AG09309 (cell line): Measurements from ENCODE around the gene OR2T10.

Experiments
- DNase-seq: peaks from one replicate; pipeline ENCODE4 v3.0.0-alpha.2; 2010; ENCODE audit warnings: low read depth
- H3K4me3 ChIP-seq: 2 replicates; pipeline ENCODE4 v1.5.1; 2011; ENCODE audit warnings: mild to moderate bottlenecking, low read depth, low read length, moderate library complexity; ENCODE audit not compliant: control insufficient read depth
- CTCF ChIP-seq: IDR thresholded peaks from 2 replicates; pipeline ENCODE4 v1.5.1; 2011; ENCODE audit warnings: mild to moderate bottlenecking, low read depth, low read length, inconsistent platforms; ENCODE audit not compliant: insufficient read depth, control insufficient read depth; ENCODE audit errors: missing control alignments

The OR2T10 gene

GRCh38 chr1:248618119-248618518, 20.6 kb upstream of the OR2T10 start:
- TF ChIP-seq CTCF = no peak
- DNase-seq = no peak
- no peak overlapping the region for H3K4me3 ChIP-seq

GRCh38 chr1:248613742-248614141, 16.2 kb upstream of the OR2T10 start:
- H3K4me3 ChIP-seq = no peak overlapping the region
- no peak for TF ChIP-seq CTCF
- no peak for DNase-seq

DNA sequence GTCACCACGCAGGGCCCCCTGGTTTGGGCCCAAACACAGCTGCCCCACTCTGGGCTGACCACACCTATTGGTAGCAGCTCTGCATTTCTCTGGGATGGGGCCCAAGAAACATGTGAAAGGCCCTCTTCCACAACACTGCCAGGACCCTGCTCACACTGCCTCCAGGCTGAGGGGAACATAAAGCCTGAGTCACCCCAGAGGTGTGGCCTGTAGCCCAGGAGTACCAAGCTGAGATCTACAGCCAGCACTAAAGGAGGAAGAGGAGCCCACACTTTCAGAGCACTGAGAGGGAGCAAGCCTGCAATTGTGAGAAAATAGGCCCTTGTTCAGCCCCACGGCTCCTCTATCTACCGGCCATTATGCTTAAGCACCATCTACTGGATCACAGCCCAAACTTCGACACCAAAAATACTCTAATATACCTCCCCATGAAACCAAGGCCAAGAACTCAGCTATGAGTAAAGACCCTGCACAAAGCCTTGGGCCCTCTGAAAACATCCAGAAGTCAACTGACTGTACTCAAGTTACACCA, 14.4 kb upstream of the OR2T10 start:
- no peak overlapping the region for H3K4me3 ChIP-seq
- no peak for TF ChIP-seq CTCF
- DNase-seq = no peak

DNA sequence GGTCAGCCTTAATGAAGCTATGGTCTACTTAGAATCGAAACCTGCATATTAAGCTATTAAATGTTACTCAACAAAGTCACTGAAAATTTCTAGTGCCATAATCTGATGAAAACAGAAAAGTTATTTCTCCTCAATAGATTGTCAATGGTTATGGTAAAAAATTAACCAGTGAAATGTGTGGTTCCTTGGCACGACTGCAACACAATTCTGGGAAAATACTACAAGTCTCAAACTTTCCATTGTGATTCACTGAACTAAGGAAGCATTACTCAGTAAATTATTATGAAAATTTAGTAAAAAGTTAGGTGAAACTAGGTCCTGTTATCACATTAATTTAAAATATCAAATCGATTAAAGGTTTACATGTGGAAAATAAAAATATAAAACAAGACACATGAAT, 12.8 kb upstream of the OR2T10 start:
- no peak for DNase-seq
- no peak for TF ChIP-seq CTCF
- no peak overlapping the region for H3K4me3 ChIP-seq

- TF ChIP-seq CTCF = no peak
- no peak for DNase-seq
- no peak overlapping the region for H3K4me3 ChIP-seq
Measured at GRCh38 chr1:248599396-248599795, 1.9 kb upstream of the OR2T10 start.

GRCh38 chr1:248596615-248597014, 885 bp downstream of the OR2T10 start:
- H3K4me3 ChIP-seq = no peak overlapping the region
- no peak for TF ChIP-seq CTCF
- no peak for DNase-seq

- DNase-seq = no peak
- no peak overlapping the region for H3K4me3 ChIP-seq
- no peak for TF ChIP-seq CTCF
Measured at GRCh38 chr1:248593226-248593625, 4.3 kb downstream of the OR2T10 start.
